ENCODE data around the gene SIGLEC8.

DNA sequence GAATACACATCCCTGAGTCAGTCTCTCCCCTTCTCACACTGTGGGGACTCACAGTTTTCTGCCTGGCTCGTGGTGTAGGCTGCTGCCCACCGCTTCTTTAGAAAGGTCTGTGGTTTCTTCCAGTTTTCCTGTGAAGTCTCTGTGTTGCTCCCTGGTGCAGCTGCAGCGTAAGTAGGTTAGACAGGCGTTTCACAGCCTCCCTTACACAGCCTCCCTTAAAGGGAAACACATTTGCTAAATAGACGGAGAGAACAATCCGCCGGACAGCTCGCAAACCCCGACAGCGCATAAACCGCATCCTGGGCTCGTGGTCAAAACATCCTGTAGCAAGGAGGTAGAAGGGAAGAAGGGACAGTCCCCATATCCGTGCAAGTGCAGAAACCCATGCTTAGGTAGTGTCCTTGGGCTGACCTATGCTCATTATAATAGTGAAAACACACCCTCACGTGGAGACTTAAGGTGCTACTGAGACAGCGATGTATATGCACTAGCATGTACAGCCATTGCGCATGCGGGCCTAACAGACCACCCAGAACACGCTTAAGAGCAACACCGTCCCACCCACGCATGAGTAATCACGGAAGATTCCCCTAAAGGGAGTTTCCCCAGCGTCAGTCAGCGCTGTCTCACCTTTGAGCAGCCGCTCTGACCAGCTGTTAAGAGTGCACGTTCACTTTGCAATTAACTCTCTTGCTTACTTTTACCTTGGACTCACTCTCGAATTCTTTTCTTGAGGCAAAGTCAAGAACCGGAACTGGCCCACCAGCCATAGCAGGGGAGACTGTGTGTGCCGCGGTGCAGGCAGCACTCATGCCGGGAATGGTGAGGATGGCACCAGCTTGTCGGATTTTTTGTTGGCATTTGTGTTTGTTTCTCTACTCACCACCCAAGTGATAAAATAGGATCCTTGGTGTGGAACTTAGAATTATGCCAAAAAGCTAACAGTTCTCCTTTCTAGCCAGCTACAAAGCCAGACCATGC lies 16.6 kb downstream of the SIGLEC8 start:
- TF ChIP-seq, protein P1, sequence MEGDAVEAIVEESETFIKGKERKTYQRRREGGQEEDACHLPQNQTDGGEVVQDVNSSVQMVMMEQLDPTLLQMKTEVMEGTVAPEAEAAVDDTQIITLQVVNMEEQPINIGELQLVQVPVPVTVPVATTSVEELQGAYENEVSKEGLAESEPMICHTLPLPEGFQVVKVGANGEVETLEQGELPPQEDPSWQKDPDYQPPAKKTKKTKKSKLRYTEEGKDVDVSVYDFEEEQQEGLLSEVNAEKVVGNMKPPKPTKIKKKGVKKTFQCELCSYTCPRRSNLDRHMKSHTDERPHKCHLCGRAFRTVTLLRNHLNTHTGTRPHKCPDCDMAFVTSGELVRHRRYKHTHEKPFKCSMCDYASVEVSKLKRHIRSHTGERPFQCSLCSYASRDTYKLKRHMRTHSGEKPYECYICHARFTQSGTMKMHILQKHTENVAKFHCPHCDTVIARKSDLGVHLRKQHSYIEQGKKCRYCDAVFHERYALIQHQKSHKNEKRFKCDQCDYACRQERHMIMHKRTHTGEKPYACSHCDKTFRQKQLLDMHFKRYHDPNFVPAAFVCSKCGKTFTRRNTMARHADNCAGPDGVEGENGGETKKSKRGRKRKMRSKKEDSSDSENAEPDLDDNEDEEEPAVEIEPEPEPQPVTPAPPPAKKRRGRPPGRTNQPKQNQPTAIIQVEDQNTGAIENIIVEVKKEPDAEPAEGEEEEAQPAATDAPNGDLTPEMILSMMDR (IDR thresholded peaks at IDR 0.05; ENCODE audit: poor library complexity) = no peak
- TF ChIP-seq EZH2 (IDR thresholded peaks at IDR 0.05; ENCODE audit: borderline replicate concordance) (no peak), EZH2phosphoT487 (IDR thresholded peaks at IDR 0.05; ENCODE audit: low read depth, severe bottlenecking, unreplicated experiment) (no peak)

Data from hepatocyte (in vitro differentiated cells).